H9 (cell line): ENCODE measurements around the gene PDE7B. TPM values are rescaled to one million over a fixed set of nuclear protein-coding genes. Genes with fewer than 3 reads are reported as not detected.

Experiments
- DNase-seq: peaks from one replicate; pipeline ENCODE4 v3.0.0-alpha.2; 2017
- H2AFZ ChIP-seq: one replicate; pipeline ENCODE4 v1.6.1; 2013; ENCODE audit warnings: mild to moderate bottlenecking, low read length, control low read depth, moderate library complexity
- H2AK5ac ChIP-seq: 2 replicates; pipeline ENCODE4 v1.6.1; 2013; ENCODE audit warnings: low read length, control low read depth, mixed read lengths; ENCODE audit not compliant: insufficient read length
- H2BK120ac ChIP-seq: one replicate; pipeline ENCODE4 v1.6.1; 2013; ENCODE audit warnings: low read depth, mild to moderate bottlenecking, low read length, control low read depth, inconsistent platforms; ENCODE audit not compliant: poor library complexity, severe bottlenecking
- H2BK12ac ChIP-seq: 2 replicates; pipeline ENCODE4 v1.6.1; 2013; ENCODE audit warnings: low read length, control low read depth, mixed read lengths, low read depth; ENCODE audit not compliant: insufficient read length
- H2BK15ac ChIP-seq: 2 replicates; pipeline ENCODE4 v1.6.1; 2013; ENCODE audit warnings: low read depth, low read length, control low read depth
- H2BK20ac ChIP-seq: one replicate; pipeline ENCODE4 v1.6.1; 2013; ENCODE audit warnings: low read depth, mild to moderate bottlenecking, low read length, control low read depth, inconsistent platforms; ENCODE audit not compliant: poor library complexity, severe bottlenecking
- H2BK5ac ChIP-seq: 2 replicates; pipeline ENCODE4 v1.6.1; 2013; ENCODE audit warnings: low read length, control low read depth, mixed read lengths; ENCODE audit not compliant: insufficient read length
- H3K14ac ChIP-seq: 2 replicates; pipeline ENCODE4 v1.6.1; 2013; ENCODE audit warnings: low read length, control low read depth; ENCODE audit not compliant: insufficient read depth
- H3K18ac ChIP-seq: 2 replicates; pipeline ENCODE4 v1.6.1; 2013; ENCODE audit warnings: low read depth, mild to moderate bottlenecking, mixed read lengths, low read length, control low read depth; ENCODE audit not compliant: insufficient read length
- H3K23ac ChIP-seq: 2 replicates; pipeline ENCODE4 v1.6.1; 2013; ENCODE audit warnings: low read length, control low read depth, mixed read lengths, low read depth; ENCODE audit not compliant: insufficient read length
- H3K23me2 ChIP-seq: 2 replicates; pipeline ENCODE4 v1.6.1; 2013; ENCODE audit warnings: low read depth, mild to moderate bottlenecking, mixed read lengths, low read length, control low read depth; ENCODE audit not compliant: insufficient read length, poor library complexity, severe bottlenecking
- H3K27ac ChIP-seq: 2 replicates; pipeline ENCODE4 v1.5.1; 2013; ENCODE audit warnings: low read length, control low read depth, mixed read lengths, low read depth; ENCODE audit not compliant: insufficient read length
- H3K27me3 ChIP-seq: 2 replicates; pipeline ENCODE4 v1.6.1; 2013; ENCODE audit warnings: low read length, control low read depth, inconsistent platforms; ENCODE audit not compliant: insufficient read depth
- H3K4ac ChIP-seq: 2 replicates; pipeline ENCODE4 v1.6.1; 2013; ENCODE audit warnings: low read depth, mild to moderate bottlenecking, control low read depth, inconsistent platforms, low read length, moderate library complexity
- H3K4me1 ChIP-seq: 2 replicates; pipeline ENCODE4 v1.6.1; 2013; ENCODE audit warnings: low read length, control low read depth, inconsistent platforms; ENCODE audit not compliant: insufficient read depth
- H3K4me2 ChIP-seq: 2 replicates; pipeline ENCODE4 v1.6.1; 2013; ENCODE audit warnings: low read length, control low read depth, mixed read lengths; ENCODE audit not compliant: insufficient read length, insufficient read depth
- H3K56ac ChIP-seq: 2 replicates; pipeline ENCODE4 v1.6.1; 2013; ENCODE audit warnings: low read depth, mild to moderate bottlenecking, mixed read lengths, low read length, control low read depth; ENCODE audit not compliant: insufficient read length
- H3K79me1 ChIP-seq: 2 replicates; pipeline ENCODE4 v1.6.1; 2013; ENCODE audit warnings: low read depth, mild to moderate bottlenecking, moderate library complexity, low read length, control low read depth, inconsistent platforms; ENCODE audit not compliant: insufficient read depth, poor library complexity, severe bottlenecking
- H3K79me2 ChIP-seq: 2 replicates; pipeline ENCODE4 v1.6.1; 2013; ENCODE audit warnings: low read length, control low read depth, inconsistent platforms; ENCODE audit not compliant: insufficient read depth
- H3K9ac ChIP-seq: 2 replicates; pipeline ENCODE4 v1.6.1; 2013; ENCODE audit warnings: low read length, control low read depth, mixed read lengths; ENCODE audit not compliant: insufficient read length; ENCODE audit errors: extremely low read depth
- H3K9me3 ChIP-seq: one replicate; pipeline ENCODE4 v1.6.1; 2013; ENCODE audit warnings: low read depth, low read length, inconsistent platforms; ENCODE audit not compliant: control insufficient read depth
- H3T11ph ChIP-seq: one replicate; pipeline ENCODE4 v1.6.1; 2013; ENCODE audit warnings: mild to moderate bottlenecking, low read length, control low read depth, inconsistent platforms
- H4K20me1 ChIP-seq: one replicate; pipeline ENCODE4 v1.6.1; 2013; ENCODE audit not compliant: control insufficient read depth, insufficient read length, insufficient read depth
- H4K5ac ChIP-seq: 2 replicates; pipeline ENCODE4 v1.6.1; 2013; ENCODE audit warnings: low read depth, mild to moderate bottlenecking, mixed read lengths, low read length, control low read depth; ENCODE audit not compliant: insufficient read length
- H4K8ac ChIP-seq: replicated peaks from 2 replicates; pipeline ENCODE4 v1.6.1; 2013; ENCODE audit warnings: low read length, control low read depth, mixed read lengths, low read depth; ENCODE audit not compliant: insufficient read length
- H4K91ac ChIP-seq: 2 replicates; pipeline ENCODE4 v1.6.1; 2013; ENCODE audit warnings: low read depth, mild to moderate bottlenecking, moderate library complexity, mixed read lengths, low read length, control low read depth; ENCODE audit not compliant: insufficient read length
- H3K27ac Mint-ChIP-seq, 3 experiments: 2 replicates in 2 of 3; 3 replicates in 1 of 3; pipeline ENCODE4 v1.8.0; 2020 to 2021; ENCODE audit warnings: mixed read lengths in 3 of 3, mild to moderate bottlenecking in 1 of 3, moderate library complexity in 1 of 3
- H3K27me3 Mint-ChIP-seq: 2 replicates; pipeline ENCODE4 v1.8.0; 2021; ENCODE audit warnings: low read depth, mild to moderate bottlenecking, moderate library complexity, mixed read lengths
- H3K36me3 Mint-ChIP-seq, 3 experiments: 2 replicates in 2 of 3; 3 replicates in 1 of 3; pipeline ENCODE4 v1.8.0; 2020 to 2021; ENCODE audit warnings: low read depth in 3 of 3, mixed read lengths in 3 of 3; ENCODE audit not compliant: insufficient read depth in 1 of 3
- H3K4me1 Mint-ChIP-seq, 2 experiments: 2 replicates each; pipeline ENCODE4 v1.8.0; 2020; ENCODE audit warnings: mixed read lengths in 2 of 2
- H3K4me3 Mint-ChIP-seq, 2 experiments: 2 replicates in 1 of 2; 3 replicates in 1 of 2; pipeline ENCODE4 v1.8.0; 2020 to 2021; ENCODE audit warnings: mild to moderate bottlenecking in 2 of 2, mixed read lengths in 2 of 2, moderate library complexity in 1 of 2
- H3K9me3 Mint-ChIP-seq, 2 experiments: 2 replicates in 1 of 2; 3 replicates in 1 of 2; pipeline ENCODE4 v1.8.0; 2020; ENCODE audit warnings: mild to moderate bottlenecking in 2 of 2, mixed read lengths in 2 of 2, moderate library complexity in 1 of 2
- CTCF ChIP-seq: fragments of 200-600 bp; sonication (generic); conservative IDR thresholded peaks from 3 replicates; pipeline ENCODE4 v1.8.0; 2021; ENCODE audit warnings: antibody characterized with exemption, mild to moderate bottlenecking
- WGBS: extraction: QIAGEN DNeasy Blood & Tissue Kit; methylation state at CpG from one replicate; pipeline ENCODE4 v1.1.7; 2013; ENCODE audit warnings: missing lambda C conversion rate, low lambda C conversion rate, mixed read lengths; ENCODE audit not compliant: insufficient read length; ENCODE audit errors: extremely low coverage; 5-methylcytosine and 5-hydroxymethylcytosine counted together
- total RNA-seq: library from RNA; stranded (reverse); gene quantifications from 2 replicates; pipeline ENCODE4 v1.2.1, GENCODE V29; 2021

PDE7B gene
- total RNA-seq, 1 experiment from 2014 or later, result not detected

GRCh38 chr6:135883045-135883444 lies 31.5 kb downstream of the PDE7B start:
- no peaks in the 10 kb centered on the region for H3K79me2 ChIP-seq
- H3K9me3 Mint-ChIP-seq, result no peaks in the 10 kb centered on the region
- H3K18ac ChIP-seq, result no peak overlapping the region
- no peak overlapping the region for H2BK15ac ChIP-seq
- no peaks in the 10 kb centered on the region for H3K9me3 ChIP-seq
- no peak overlapping the region for H4K8ac ChIP-seq
- H3K27me3 Mint-ChIP-seq, result no peaks in the 10 kb centered on the region
- H2AK5ac ChIP-seq, result no peak overlapping the region
- H3K4me3 Mint-ChIP-seq, result no peak overlapping the region
- WGBS, result no CpG with 5 or more reads among the region's 2 CpGs
- no peak overlapping the region for H3K56ac ChIP-seq
- no peak overlapping the region for H3K27ac Mint-ChIP-seq
- no peak overlapping the region for H3K4ac ChIP-seq
- no peak overlapping the region for H2AFZ ChIP-seq
- no peak overlapping the region for H2BK20ac ChIP-seq
- no peak overlapping the region for H2BK120ac ChIP-seq
- no peak overlapping the region for H3K27ac ChIP-seq
- H3K4me2 ChIP-seq, result no peak overlapping the region
- no peak overlapping the region for H4K91ac ChIP-seq
- H3K4me1 ChIP-seq, result no peaks in the 10 kb centered on the region; the same call in 1 of the 2 replicates
- no peak overlapping the region for H3K14ac ChIP-seq
- no peaks in the 10 kb centered on the region for H4K20me1 ChIP-seq
- DNase-seq, result no peak
- no peak overlapping the region for H4K5ac ChIP-seq
- no peaks in the 10 kb centered on the region for H3K27me3 ChIP-seq
- no peak overlapping the region for H2BK12ac ChIP-seq
- H3K9ac ChIP-seq, result no peak overlapping the region
- 0 out of 4 replicates have a peak, but pooled peaks cover 0 to 3% of the 10 kb centered on the region in 2 experiments for H3K4me1 Mint-ChIP-seq
- no peaks in the 10 kb centered on the region for H3K79me1 ChIP-seq
- no peaks in the 10 kb centered on the region for H3K23me2 ChIP-seq
- no peak overlapping the region for H2BK5ac ChIP-seq
- H3T11ph ChIP-seq, result no peak overlapping the region
- no peak for TF ChIP-seq CTCF
- H3K23ac ChIP-seq, result no peak overlapping the region
- no peaks in the 10 kb centered on the region for H3K36me3 Mint-ChIP-seq
